ENCODE measurements around the gene RICTOR.

Gene RICTOR

DNA sequence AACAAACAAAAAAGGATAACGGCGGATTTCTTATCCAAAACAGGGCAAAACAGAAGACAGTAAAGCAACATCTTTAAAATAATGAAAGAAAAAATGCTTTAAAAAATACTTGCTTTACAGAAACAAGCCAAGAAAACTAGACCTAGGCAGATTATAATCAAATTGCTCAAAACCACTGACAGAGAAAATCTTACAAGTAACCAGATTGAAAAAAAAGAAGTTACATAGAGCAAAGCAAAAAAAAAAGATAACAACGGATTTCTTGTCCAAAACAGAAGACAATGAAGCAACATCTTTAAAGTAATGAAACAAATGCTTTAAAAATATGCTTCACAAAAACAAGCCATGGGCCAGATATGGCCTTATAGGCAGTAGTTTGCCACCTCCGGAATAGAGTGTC is 51.1 kb downstream of the RICTOR start:
- TF ChIP-seq, protein P1, sequence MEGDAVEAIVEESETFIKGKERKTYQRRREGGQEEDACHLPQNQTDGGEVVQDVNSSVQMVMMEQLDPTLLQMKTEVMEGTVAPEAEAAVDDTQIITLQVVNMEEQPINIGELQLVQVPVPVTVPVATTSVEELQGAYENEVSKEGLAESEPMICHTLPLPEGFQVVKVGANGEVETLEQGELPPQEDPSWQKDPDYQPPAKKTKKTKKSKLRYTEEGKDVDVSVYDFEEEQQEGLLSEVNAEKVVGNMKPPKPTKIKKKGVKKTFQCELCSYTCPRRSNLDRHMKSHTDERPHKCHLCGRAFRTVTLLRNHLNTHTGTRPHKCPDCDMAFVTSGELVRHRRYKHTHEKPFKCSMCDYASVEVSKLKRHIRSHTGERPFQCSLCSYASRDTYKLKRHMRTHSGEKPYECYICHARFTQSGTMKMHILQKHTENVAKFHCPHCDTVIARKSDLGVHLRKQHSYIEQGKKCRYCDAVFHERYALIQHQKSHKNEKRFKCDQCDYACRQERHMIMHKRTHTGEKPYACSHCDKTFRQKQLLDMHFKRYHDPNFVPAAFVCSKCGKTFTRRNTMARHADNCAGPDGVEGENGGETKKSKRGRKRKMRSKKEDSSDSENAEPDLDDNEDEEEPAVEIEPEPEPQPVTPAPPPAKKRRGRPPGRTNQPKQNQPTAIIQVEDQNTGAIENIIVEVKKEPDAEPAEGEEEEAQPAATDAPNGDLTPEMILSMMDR (IDR thresholded peaks at IDR 0.05; ENCODE audit: low read depth, low read length, missing control alignments): no peak
- no peak overlapping the region for H3K4me3 ChIP-seq (ENCODE audit: low read depth, low read length)
- DNase-seq (ENCODE audit: low read depth): no peak

DNA sequence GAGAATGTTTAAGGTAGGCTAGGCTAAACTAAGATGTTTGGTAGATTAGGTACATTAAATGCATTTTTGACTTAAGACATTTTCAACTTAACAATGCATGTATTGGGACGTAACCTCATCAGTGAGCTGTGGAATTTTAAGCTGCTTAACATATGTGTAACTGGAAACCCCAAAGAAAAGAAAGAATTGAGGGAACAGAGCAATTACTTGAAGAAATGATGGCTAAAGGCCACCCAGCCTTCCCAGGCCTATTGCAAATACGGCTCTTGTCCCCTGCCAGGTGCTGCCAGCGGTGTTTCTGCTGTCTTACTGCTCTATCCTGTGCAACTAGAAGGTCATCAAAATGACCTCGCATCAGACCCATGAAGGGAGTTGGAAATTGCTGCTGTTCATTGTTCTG is 52.0 kb downstream of the RICTOR start:
- no peak overlapping the region for H3K4me3 ChIP-seq (ENCODE audit: low read depth, low read length)
- TF ChIP-seq, protein P1 (IDR thresholded peaks at IDR 0.05; ENCODE audit: low read depth, low read length, missing control alignments): no peak
- DNase-seq (ENCODE audit: low read depth): no peak

DNA sequence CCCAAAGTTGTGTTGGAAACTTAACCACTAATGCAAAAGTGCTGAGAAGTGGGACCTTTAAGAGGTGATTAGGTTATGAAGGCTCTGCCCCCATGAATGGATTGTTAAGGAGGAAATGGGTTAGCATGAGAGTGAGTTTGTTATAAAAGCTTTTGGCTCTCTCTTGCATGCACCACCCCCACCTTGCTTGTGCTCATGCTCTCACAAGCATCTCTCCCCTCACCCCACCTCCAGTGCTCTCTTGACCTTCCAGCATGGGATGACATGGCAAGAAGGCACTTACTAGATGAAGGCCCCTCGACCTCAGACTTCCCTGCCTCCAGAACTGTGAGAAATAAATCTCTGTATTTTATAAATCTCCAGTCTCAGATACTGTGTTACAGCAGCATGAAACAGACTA is 52.8 kb downstream of the RICTOR start:
- H3K4me3 ChIP-seq (ENCODE audit: low read depth, low read length): no peak overlapping the region
- DNase-seq (ENCODE audit: low read depth): no peak
- TF ChIP-seq, protein P1 (IDR thresholded peaks at IDR 0.05; ENCODE audit: low read depth, low read length, missing control alignments): no peak

DNA sequence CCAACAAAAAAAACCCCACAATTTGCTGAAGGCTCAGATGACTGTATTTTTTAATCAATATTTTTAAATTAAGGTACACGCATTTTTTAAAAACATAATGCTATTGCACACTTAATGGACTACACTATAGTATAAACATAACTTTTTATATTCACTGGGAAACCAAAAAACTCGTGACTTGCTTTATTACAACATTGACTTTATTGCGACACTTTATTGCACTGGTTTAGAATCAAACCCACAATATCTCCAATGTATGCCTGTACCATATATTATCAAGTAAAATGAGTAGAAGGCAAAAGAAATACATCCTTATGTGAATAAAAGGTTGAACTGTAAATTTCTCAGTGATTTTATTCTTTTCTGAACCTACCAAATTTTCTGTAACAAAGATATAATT is 53.7 kb downstream of the RICTOR start:
- no peak overlapping the region for H3K4me3 ChIP-seq (ENCODE audit: low read depth, low read length)
- DNase-seq (ENCODE audit: low read depth): no peak
- TF ChIP-seq, protein P1 (IDR thresholded peaks at IDR 0.05; ENCODE audit: low read depth, low read length, missing control alignments): no peak

DNA sequence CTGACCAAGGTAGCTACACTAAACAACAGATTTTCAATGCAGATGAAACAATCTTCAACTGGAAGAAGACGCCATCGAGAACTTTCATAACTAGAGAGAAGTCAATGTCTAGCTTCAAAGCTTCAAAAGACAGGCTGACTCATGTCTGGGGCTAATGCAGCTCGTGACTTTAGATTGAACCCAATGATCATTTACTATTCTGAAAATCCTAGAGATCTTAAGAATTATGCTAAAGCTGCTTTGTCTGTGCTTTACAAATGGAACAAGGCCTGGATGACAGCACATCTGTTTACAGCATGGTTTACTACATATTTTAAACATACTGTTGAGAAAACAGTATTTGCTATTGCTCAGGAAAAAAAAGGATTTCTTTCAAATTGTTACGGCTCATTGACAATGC is 54.9 kb downstream of the RICTOR start:
- DNase-seq (ENCODE audit: low read depth): no peak
- TF ChIP-seq, protein P1 (IDR thresholded peaks at IDR 0.05; ENCODE audit: low read depth, low read length, missing control alignments): no peak
- no peak overlapping the region for H3K4me3 ChIP-seq (ENCODE audit: low read depth, low read length)

DNA sequence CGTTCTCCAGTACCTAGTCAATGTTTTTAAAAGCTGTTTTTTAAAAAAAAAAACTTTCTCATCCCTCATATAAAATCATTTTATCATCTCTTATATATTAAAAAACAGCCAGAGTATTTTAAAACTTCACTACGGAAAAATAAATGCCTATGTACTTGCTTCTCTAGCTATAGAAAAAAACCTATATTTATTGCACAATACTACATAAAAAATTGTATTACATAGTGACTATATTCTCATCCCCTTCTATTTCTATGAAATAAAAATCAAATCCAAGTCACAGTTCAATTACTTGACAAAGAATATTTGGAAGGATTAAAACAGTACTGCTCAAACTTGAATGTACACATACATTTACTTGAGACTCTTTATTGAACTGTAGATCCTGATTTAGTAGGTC is 56.7 kb downstream of the RICTOR start:
- DNase-seq (ENCODE audit: low read depth): no peak
- TF ChIP-seq, protein P1 (IDR thresholded peaks at IDR 0.05; ENCODE audit: low read depth, low read length, missing control alignments): no peak
- no peak overlapping the region for H3K4me3 ChIP-seq (ENCODE audit: low read depth, low read length)

DNA sequence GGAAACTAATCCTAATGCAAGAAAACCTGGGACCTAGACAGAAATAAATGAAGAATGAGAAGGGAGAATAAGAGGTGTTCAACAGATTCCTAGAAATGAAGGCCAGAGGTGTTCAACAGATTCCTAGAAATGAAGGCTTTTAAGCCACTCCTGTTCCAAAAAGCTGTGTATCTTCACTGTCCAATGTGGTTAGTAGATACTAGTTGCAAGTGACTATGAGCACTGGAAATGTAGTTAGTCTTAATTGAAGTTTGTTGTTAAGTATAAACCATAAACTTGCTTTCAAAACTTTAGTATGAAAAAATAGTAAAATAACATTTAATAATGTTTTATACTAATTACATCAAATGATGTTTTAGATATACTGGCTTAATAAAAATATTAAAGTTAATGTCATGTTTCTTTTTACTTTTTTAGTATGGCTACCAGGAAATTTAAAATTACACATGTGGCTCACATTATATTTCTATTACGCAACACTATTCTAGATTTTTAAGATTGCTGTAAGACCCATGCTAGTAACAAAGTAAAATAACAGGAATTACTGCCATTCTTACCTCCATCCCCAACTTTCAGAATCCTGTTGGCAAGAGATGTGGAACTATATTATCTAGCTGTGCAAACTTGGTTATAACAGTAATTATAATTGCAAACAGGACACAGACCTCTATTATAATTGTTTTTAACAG is 57.5 kb downstream of the RICTOR start:
- TF ChIP-seq, protein P1 (IDR thresholded peaks at IDR 0.05; ENCODE audit: low read depth, low read length, missing control alignments): no peak
- no peak for DNase-seq (ENCODE audit: low read depth)
- H3K4me3 ChIP-seq (ENCODE audit: low read depth, low read length): no peak overlapping the region
